NOMO-1 (cell line): ENCODE measurements around the gene MUSK.
"Not testable (repeated sequence)": the region's sequence is repeated elsewhere in the genome, so short reads cannot be mapped to it uniquely, and the experiment has no call there.

Experiments used
- DNase-seq, 2 experiments: peaks; one replicate each; lab custom pipeline; 2025; ENCODE audit not compliant: unreplicated experiment in 2 of 2; lab: John Stamatoyannopoulos, UW

The MUSK gene

GRCh38 chr9:110807956-110808598, 139.5 kb downstream of the MUSK start:
- DNase-seq = no peak

GRCh38 chr9:110808599-110808980, 140.0 kb downstream of the MUSK start:
- DNase-seq = peak in 1 of 2 experiments; percentile 24

- no peak for DNase-seq
Observed at GRCh38 chr9:110809038-110809595, 140.5 kb downstream of the MUSK start.

GRCh38 chr9:110810262-110810976, 141.8 kb downstream of the MUSK start:
- DNase-seq = peak in 1 of 2 experiments; percentile 16

- DNase-seq = no peak
Observed at GRCh38 chr9:110812886-110813285, 144.3 kb downstream of the MUSK start.

GRCh38 chr9:110814159-110814558, 145.6 kb downstream of the MUSK start:
- no peak for DNase-seq

GRCh38 chr9:110815361-110815760, 146.8 kb downstream of the MUSK start:
- DNase-seq = peak; percentile 5 to 58

- DNase-seq = no peak
Observed at GRCh38 chr9:110820381-110820780, 151.8 kb downstream of the MUSK start.

GRCh38 chr9:110821064-110821463, 152.5 kb downstream of the MUSK start:
- no peak for DNase-seq

GRCh38 chr9:110825129-110825528, 156.5 kb downstream of the MUSK start:
- DNase-seq = not testable (repeated sequence)

GRCh38 chr9:110825950-110826349, 157.4 kb downstream of the MUSK start:
- DNase-seq = no peak

GRCh38 chr9:110826400-110826799, 157.8 kb downstream of the MUSK start:
- not testable (repeated sequence) for DNase-seq

- DNase-seq = no peak
Observed at GRCh38 chr9:110828264-110828663, 159.7 kb downstream of the MUSK start.

GRCh38 chr9:110830495-110830894, 161.9 kb downstream of the MUSK start:
- DNase-seq = no peak

GRCh38 chr9:110832926-110833325, 164.3 kb downstream of the MUSK start:
- DNase-seq = no peak

- no peak for DNase-seq
Observed at GRCh38 chr9:110835404-110835803, 166.8 kb downstream of the MUSK start.

- no peak for DNase-seq
Observed at GRCh38 chr9:110835859-110836271, 167.3 kb downstream of the MUSK start.

GRCh38 chr9:110837401-110838005, 168.9 kb downstream of the MUSK start:
- DNase-seq = peak in 1 of 2 experiments; percentile 43

- DNase-seq = no peak
Observed at GRCh38 chr9:110842169-110842568, 173.6 kb downstream of the MUSK start.

- no peak for DNase-seq
Observed at GRCh38 chr9:110842986-110843385, 174.4 kb downstream of the MUSK start.

GRCh38 chr9:110844121-110844520, 175.5 kb downstream of the MUSK start:
- DNase-seq = no peak

GRCh38 chr9:110846215-110846614, 177.6 kb downstream of the MUSK start:
- no peak for DNase-seq
